Measurements from ENCODE around the gene F9.

The F9 gene

GRCh38 chrX:139554991-139555675, 24.6 kb downstream of the F9 start:
- CTCF ChIA-PET: no interaction called here
- no peak for TF ChIP-seq LEF1 (IDR thresholded peaks at IDR 0.05; ENCODE audit: borderline replicate concordance)
- no peak for TF ChIP-seq CTBP1 (IDR thresholded peaks at IDR 0.05; ENCODE audit: borderline replicate concordance)
- POLR2A ChIA-PET: no interaction called here
- no peak for DNase-seq (ENCODE audit: extremely low spot score)

GRCh38 chrX:139559383-139560042, 29.0 kb downstream of the F9 start:
- CTCF ChIA-PET: interaction anchor here (1.3 kb wide), 1 partner anchor 786 kb away, joined by 4 read pairs; no protein-coding TSS in a partner anchor
- POLR2A ChIA-PET: no interaction called here
- peak; percentile 42 for DNase-seq (ENCODE audit: extremely low spot score)
- TF ChIP-seq ARNT (IDR thresholded peaks at IDR 0.05): no peak
- no peak for TF ChIP-seq ZNF384 (IDR thresholded peaks at IDR 0.05)
- no peak for TF ChIP-seq BHLHE40 (IDR thresholded peaks at IDR 0.05; ENCODE audit: borderline replicate concordance)
- no peak for TF ChIP-seq SUZ12 (IDR thresholded peaks at IDR 0.05)
- TF ChIP-seq LEF1 (IDR thresholded peaks at IDR 0.05; ENCODE audit: borderline replicate concordance): no peak
- no peak for TF ChIP-seq ELF4 (IDR thresholded peaks at IDR 0.05)
- no peak for TF ChIP-seq SP1 (IDR thresholded peaks at IDR 0.05)
- TF ChIP-seq FOXK2 (IDR thresholded peaks at IDR 0.05): no peak
- TF ChIP-seq L3MBTL2 (conservative IDR thresholded peaks at IDR 0.05): no peak
- no peak for TF ChIP-seq TARDBP (IDR thresholded peaks at IDR 0.05)
- TF ChIP-seq NFRKB (IDR thresholded peaks at IDR 0.05): no peak
- TF ChIP-seq FOXA1 (IDR thresholded peaks at IDR 0.05): no peak
- no peak for TF ChIP-seq FOXM1 (IDR thresholded peaks at IDR 0.05; ENCODE audit: borderline replicate concordance)
- TF ChIP-seq HDGF (IDR thresholded peaks at IDR 0.05; ENCODE audit: borderline replicate concordance): no peak

- CTCF ChIA-PET: interaction anchor here (0.7 to 1.3 kb wide), 2 partner anchors 407 to 786 kb away, joined by 3 to 4 read pairs; no protein-coding TSS in a partner anchor
- DNase-seq (ENCODE audit: extremely low spot score): no peak
- TF ChIP-seq SUZ12 (IDR thresholded peaks at IDR 0.05) (no peak), HDGF (IDR thresholded peaks at IDR 0.05; ENCODE audit: borderline replicate concordance) (no peak), PKNOX1 (IDR thresholded peaks at IDR 0.05) (no peak), LEF1 (IDR thresholded peaks at IDR 0.05; ENCODE audit: borderline replicate concordance) (no peak), TARDBP (IDR thresholded peaks at IDR 0.05) (no peak), SP1 (IDR thresholded peaks at IDR 0.05) (no peak), FOXA1 (IDR thresholded peaks at IDR 0.05) (no peak), ZNF384 (IDR thresholded peaks at IDR 0.05) (no peak), BHLHE40 (IDR thresholded peaks at IDR 0.05; ENCODE audit: borderline replicate concordance) (no peak), NFRKB (IDR thresholded peaks at IDR 0.05) (no peak), CTBP1 (IDR thresholded peaks at IDR 0.05; ENCODE audit: borderline replicate concordance) (no peak), L3MBTL2 (conservative IDR thresholded peaks at IDR 0.05) (no peak), FOXM1 (IDR thresholded peaks at IDR 0.05; ENCODE audit: borderline replicate concordance) (no peak), ELF4 (IDR thresholded peaks at IDR 0.05) (no peak), ARNT (IDR thresholded peaks at IDR 0.05) (no peak), FOXK2 (IDR thresholded peaks at IDR 0.05) (no peak)
- POLR2A ChIA-PET: no interaction called here
Measured at GRCh38 chrX:139560221-139560620, 29.7 kb downstream of the F9 start.

- TF ChIP-seq HDGF (IDR thresholded peaks at IDR 0.05; ENCODE audit: borderline replicate concordance) (no peak), LEF1 (IDR thresholded peaks at IDR 0.05; ENCODE audit: borderline replicate concordance) (no peak), BHLHE40 (IDR thresholded peaks at IDR 0.05; ENCODE audit: borderline replicate concordance) (no peak), FOXA1 (IDR thresholded peaks at IDR 0.05) (no peak), ARNT (IDR thresholded peaks at IDR 0.05) (no peak), FOXK2 (IDR thresholded peaks at IDR 0.05) (no peak), NFRKB (IDR thresholded peaks at IDR 0.05) (no peak), ZNF384 (IDR thresholded peaks at IDR 0.05) (no peak)
- ChIA-PET POLR2A (no interaction called here), CTCF (no interaction called here)
- DNase-seq (ENCODE audit: extremely low spot score): no peak
Measured at GRCh38 chrX:139563251-139563650, 32.7 kb downstream of the F9 start.

GRCh38 chrX:139566981-139567380, 36.4 kb downstream of the F9 start:
- ChIA-PET CTCF (no interaction called here), POLR2A (no interaction called here)
- DNase-seq (ENCODE audit: extremely low spot score): no peak
- TF ChIP-seq LEF1 (IDR thresholded peaks at IDR 0.05; ENCODE audit: borderline replicate concordance) (no peak), SP1 (IDR thresholded peaks at IDR 0.05) (no peak), FOXK2 (IDR thresholded peaks at IDR 0.05) (no peak)

GRCh38 chrX:139581068-139581467, 50.5 kb downstream of the F9 start:
- DNase-seq (ENCODE audit: extremely low spot score): no peak
- TF ChIP-seq TARDBP (IDR thresholded peaks at IDR 0.05) (no peak), ZNF384 (IDR thresholded peaks at IDR 0.05) (no peak), ARNT (IDR thresholded peaks at IDR 0.05) (no peak), FOXA1 (IDR thresholded peaks at IDR 0.05) (no peak), FOXM1 (IDR thresholded peaks at IDR 0.05; ENCODE audit: borderline replicate concordance) (no peak), HDGF (IDR thresholded peaks at IDR 0.05; ENCODE audit: borderline replicate concordance) (no peak), CTBP1 (IDR thresholded peaks at IDR 0.05; ENCODE audit: borderline replicate concordance) (no peak), ELF4 (IDR thresholded peaks at IDR 0.05) (no peak), L3MBTL2 (conservative IDR thresholded peaks at IDR 0.05) (no peak), FOXK2 (IDR thresholded peaks at IDR 0.05) (no peak)
- ChIA-PET POLR2A (no interaction called here), CTCF (interaction anchor here (0.8 kb wide), 1 partner anchor 11 kb away, joined by 3 read pairs; no protein-coding TSS in a partner anchor)

GRCh38 chrX:139585613-139586012, 55.1 kb downstream of the F9 start:
- no peak for DNase-seq (ENCODE audit: extremely low spot score)
- CTCF ChIA-PET: no interaction called here
- TF ChIP-seq TARDBP (IDR thresholded peaks at IDR 0.05) (no peak), CTBP1 (IDR thresholded peaks at IDR 0.05; ENCODE audit: borderline replicate concordance) (no peak), NFRKB (IDR thresholded peaks at IDR 0.05) (no peak), ELF4 (IDR thresholded peaks at IDR 0.05) (no peak), PKNOX1 (IDR thresholded peaks at IDR 0.05) (no peak), HDGF (IDR thresholded peaks at IDR 0.05; ENCODE audit: borderline replicate concordance) (no peak), BHLHE40 (IDR thresholded peaks at IDR 0.05; ENCODE audit: borderline replicate concordance) (no peak), ARNT (IDR thresholded peaks at IDR 0.05) (no peak), L3MBTL2 (conservative IDR thresholded peaks at IDR 0.05) (no peak), FOXM1 (IDR thresholded peaks at IDR 0.05; ENCODE audit: borderline replicate concordance) (no peak), ZNF384 (IDR thresholded peaks at IDR 0.05) (no peak), FOXK2 (IDR thresholded peaks at IDR 0.05) (no peak), FOXA1 (IDR thresholded peaks at IDR 0.05) (no peak), LEF1 (IDR thresholded peaks at IDR 0.05; ENCODE audit: borderline replicate concordance) (no peak), SUZ12 (IDR thresholded peaks at IDR 0.05) (no peak)
- POLR2A ChIA-PET: no interaction called here
